IPS-NIHi7 (cell line): ENCODE measurements around the gene ADGRA1.

Source experiments
- DNase-seq: peaks from one replicate; pipeline ENCODE4 v3.0.0; 2012; ENCODE audit warnings: mixed read lengths; ENCODE audit errors: extremely low spot score

Gene ADGRA1

DNA sequence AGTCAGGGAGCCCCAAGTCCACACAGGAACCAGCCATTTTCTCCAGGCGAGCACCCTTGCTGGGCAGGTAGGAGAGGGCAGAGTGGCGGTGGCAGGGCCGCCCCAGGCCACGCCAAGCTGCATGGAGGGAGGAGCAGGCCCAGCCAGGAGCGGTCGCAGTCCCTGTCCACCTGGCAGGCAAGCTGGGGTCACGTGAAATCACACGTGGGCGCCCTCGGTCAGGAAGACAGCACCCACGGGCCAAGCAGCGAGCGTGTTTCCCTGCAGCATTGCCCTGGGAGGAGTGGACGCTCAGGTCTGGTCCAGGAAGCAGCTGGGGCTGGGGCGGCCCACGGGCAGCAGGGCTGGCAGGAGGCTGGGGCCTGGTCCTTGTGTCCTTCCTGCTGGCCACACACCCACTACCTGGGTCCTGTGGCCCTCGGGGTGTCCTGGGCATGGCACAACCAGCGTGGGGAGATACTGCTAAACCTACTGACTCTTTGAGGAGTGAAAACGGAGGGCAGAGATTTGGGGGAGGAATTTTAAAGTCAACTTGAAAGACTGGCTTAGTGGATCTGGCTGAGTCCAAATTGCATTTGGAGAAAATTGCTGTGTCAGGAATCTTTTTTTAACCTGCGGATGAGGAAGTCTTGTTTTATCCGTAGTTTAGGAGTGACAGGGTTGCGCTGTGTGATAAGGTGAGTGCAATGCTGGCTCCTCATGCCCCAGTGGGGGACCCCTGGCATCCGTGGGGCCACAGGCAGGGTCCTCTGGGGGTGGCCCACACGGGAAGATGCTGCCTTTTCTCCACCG, 12.2 kb upstream of the ADGRA1 start:
- DNase-seq: no peak

DNA sequence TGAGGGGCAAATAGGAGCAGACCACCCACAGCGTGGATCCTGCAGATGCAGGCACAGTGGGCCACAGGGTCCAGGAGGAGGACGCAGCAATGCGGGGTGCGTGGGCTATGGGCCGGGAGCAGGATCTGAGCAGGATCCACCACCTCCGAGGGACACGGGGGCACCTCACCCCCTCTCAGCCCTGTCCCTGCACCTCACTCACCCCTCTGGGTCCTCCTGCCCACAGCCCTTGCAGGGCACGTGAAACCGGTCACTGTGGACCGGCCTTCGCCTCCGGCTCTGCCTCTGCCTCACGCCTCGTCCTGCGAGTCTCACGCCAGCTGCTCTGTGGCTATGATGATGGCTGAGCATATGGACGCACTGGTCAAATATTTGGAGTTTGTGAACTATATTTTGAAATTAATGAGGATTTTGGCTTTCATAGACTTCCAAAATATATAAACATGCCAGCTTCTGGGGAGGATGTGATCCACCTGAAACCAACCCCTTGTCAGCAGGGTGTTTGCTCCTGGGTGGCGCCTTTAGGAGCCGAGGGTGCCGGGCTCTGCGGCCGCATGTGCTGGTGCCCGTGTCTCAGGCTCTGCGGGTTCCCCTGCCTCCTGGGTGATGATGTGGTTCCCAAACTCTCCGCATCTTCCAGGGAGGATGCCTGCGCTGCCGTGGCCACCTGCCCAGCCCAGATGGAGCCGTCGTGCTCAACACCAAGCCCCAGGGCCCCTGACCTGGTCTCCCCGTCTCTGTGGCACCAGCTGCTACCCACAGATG, 11.3 kb upstream of the ADGRA1 start:
- DNase-seq: no peak

DNA sequence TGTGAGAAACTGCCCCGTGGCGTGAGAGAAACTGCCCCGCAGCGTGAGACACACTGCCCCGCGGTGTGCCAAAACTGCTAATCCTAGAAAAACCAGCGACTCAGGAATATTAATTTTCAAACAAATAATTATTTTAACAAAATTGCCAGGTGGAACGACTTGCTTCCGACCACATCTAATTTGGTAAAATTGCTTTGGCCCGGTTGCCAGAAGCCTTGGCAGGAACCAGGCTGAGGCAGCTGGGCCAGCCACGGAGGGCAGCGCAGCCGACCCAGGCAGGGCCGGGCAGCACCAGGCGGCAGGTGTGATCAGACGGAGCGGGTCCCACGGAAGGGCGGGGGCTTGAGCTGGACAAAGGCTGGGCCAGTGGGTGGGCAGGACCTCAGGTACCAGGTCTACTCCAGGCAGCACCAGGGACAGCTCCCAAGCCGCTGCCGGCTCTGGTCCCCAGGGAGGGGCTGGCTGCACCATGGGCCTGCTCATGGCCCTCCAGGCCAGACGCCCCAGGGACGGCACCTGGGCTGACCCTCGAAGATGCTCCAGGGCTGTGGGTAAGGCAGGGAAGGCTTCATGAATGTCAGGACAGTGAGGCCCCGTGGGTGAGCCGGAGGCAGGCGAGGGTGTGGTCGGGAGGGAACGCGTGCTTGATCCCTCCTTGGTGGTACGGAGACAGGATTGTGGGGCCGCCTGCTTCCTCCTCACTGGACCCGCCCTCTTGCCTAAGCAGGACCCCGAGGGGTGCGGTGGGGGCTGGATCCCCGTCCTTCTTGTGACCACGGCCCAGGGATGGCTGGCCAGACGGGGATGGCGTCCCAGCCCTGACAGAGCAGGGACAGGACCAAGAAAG, 7.7 kb upstream of the ADGRA1 start:
- peak; percentile 90 for DNase-seq

DNA sequence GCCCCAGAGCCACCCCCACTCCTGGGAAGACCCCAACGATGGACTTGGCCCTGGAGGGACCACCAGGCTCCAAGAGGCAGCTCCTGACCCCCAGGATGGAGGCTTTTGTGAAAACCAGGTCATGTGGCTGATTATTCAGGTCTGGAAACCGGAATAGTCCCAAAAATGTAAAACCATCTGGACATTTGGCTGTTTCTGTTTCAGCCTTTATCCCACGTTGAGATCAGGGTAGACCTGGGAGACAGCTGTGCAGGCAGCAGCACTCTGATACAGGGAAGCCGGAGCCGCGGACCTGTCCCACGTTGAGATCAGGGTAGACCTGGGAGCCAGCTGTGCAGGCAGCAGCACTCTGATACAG, 7.1 kb upstream of the ADGRA1 start:
- DNase-seq: no peak

DNA sequence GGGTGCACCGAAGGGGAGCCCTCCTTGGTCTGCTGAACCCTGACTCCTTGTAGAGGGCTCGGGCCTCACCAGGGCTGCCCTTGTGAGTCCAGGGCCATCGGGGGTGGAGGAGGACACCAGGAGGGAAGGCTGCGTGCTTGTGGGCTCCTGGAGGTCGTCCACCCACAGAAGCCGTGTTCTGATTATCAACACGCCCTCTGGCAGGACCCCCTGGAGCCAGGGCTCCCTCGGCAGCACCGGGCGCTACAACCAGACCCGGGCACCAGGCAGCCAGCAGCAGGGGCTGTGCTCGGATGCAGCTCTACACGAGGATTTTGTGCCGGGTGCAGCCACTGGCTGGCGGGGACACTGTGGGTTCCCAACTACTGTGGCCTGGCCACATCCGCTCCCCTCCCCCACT, 6.1 kb upstream of the ADGRA1 start:
- DNase-seq: no peak

DNA sequence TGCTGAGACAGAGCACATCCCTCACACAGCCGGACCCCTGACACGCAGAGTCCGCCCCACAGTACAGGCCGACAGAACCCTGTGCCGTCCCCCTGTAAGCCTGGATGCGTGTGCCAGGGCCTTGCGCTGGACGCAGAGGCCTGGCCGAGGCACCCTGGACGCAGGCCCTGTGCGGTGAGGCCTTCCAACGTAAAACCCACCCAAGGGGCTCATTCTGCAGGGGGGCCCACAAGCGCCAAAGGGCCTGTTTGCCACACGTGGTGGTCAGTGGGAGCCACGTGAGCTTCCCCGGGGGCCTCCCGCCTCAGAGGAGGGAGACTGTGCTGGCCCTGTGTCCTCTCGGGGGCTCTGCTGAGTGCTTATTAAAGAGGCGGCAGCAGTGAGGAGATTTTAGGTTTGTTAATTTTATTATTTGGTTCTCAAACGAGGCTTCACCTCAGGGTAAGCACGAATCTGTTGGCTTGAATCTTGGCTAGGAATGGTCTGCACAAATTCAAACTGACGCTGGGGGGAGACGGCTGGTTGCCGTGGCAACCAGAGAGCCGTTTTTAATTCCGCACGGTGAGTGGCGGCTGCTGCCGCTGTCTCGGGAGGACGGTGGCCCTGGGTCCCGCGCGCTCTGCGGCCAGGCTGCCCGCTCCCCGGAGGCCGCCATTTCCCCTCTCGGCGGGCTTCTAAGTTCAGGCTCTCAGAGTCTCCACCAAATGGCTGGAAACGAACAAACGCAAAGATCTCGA, 4.9 kb upstream of the ADGRA1 start:
- DNase-seq: peak; percentile 35

DNA sequence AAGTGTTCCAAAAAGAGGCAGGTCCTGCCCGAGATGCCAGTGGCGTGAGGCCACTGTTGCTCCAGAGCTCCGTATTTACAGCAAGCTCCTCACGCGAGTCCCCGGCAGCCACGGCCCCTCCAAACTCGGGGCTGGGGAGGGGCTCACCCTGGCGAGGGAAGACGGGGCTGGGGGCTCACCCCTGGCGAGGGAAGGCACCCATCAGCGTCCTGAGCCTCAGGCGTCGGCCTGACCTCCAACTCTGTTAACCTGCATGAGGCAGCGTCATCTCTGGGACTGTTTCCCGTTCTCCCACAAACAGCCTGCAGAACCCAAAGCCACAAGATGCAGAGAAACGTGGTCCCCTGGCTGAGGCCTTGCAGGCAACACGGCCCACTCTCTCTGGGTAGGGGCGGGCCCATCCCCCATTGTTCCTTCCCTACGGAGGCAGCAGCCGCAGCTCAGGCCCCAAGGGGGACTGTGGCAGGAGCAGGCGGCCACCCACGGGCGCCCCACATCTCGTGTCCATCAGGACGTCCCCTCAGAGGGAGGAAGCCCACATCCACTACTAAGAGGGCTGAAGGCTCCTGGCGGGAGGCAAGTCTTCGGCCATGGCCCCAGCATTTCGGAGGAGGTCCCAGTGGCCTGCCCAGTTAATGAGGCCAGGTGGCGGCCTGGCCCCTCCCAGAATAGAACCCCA, 4.2 kb upstream of the ADGRA1 start:
- no peak for DNase-seq

DNA sequence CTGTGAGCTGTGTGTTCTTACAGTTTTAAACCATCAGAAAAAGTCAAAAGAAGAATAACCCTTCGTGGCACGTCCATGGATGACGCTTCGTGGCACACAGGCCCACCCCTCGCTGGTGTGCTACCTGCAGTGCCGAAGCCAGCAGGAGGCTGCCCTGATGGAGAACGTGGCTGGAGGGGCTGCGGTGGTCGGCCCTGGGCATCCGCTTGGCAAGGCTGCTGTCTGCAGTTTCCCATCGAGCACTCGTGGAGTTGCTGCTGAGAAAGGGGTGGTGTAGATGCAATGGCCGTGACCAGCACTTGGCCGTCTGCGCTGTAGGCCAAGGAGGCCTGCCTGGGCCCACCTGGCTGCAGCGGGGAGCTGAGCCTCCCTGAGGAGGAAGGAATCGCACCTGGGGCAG, 3.2 kb upstream of the ADGRA1 start:
- no peak for DNase-seq

DNA sequence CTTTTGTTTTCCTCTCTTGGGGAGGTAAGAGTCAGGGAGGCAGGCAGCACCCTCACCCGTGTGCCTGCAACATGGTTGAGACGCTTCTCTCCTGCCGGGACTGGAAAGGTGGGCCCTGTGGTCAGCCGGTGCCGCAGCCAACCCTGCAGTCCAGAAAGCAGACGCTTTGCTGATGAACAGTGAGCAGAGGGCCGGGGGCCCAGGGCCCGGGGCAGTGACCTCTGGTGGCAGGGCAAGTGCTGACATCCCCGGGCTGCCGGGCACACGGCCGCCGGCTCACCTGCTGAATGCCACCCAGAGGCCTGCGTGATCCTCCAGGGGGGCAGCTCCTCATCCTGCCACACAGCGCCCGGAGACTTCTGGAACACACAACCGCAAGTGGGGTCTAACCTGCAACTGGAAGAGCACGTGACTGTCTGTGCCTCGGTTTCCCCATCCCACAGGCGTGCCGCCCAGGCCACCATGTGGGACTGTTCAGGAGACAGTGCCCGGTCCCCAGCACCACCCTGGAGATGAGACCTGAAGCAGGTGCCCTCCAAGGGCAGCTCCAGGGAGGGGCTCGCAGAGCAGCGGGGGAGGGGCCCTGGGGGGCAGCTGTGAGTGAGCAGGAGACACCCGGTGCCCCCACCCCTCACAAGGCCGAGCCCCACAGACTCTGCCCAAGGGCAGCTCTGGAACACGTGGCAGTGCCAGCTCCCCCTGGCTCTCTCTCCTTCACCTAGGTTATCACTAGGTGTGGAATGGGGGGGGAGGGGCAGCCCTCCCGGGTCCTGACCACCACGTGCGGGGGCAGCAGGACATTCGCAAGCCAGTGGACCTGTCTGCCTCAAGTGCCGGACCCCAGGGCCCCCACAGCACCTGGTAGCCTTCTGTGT, 2.2 kb upstream of the ADGRA1 start:
- DNase-seq: no peak

DNA sequence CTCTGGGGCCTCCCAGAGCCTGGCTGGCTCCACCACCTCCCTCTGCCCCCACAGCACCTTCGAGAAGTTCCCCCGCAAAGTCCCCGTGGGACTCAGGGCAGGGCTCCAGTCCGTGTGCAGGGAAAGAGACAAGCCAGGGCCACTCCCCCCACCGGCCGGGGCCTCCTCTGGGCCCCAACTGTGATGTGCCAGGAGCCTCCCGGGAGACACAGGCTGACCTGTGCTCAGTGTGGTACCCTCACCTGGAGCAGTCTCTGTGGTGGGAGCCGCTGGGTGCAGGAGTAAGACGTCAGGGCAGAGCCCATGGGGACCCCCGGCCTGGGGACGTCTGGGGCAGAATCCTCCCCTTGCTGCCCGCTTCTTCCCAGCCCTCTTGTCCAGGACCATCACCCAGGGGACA, 1.5 kb upstream of the ADGRA1 start:
- no peak for DNase-seq

DNA sequence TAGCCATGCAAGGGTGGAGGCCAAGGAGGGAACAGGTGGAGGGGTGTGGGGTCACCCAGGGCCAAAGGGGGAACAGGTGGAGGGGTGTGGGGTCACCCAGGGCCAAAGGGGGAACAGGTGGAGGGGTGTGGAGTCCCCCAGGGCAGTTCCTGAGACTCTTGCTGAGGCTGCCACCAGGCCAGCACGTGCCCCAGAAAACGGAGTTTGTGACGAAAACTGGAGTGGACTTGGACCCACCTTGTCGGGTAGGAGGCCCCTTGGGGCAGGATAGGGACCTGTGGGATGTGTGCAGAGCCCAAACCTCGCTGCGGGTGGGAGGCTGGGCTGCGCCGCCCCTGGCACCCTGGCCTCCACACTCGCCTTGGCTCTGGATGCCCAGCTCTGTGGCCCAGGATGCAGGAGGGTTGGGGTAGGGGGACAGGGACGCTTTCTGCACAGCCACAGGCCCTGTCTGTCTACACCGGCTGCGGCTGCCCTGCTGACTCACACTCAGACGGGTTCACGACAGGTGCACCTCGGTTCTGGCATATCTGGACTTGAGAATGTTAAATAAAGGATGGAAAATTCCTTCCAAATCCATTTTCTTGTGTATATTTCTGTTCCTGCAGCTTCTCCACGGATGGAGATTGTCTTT, 562 bp upstream of the ADGRA1 start:
- DNase-seq: no peak

DNA sequence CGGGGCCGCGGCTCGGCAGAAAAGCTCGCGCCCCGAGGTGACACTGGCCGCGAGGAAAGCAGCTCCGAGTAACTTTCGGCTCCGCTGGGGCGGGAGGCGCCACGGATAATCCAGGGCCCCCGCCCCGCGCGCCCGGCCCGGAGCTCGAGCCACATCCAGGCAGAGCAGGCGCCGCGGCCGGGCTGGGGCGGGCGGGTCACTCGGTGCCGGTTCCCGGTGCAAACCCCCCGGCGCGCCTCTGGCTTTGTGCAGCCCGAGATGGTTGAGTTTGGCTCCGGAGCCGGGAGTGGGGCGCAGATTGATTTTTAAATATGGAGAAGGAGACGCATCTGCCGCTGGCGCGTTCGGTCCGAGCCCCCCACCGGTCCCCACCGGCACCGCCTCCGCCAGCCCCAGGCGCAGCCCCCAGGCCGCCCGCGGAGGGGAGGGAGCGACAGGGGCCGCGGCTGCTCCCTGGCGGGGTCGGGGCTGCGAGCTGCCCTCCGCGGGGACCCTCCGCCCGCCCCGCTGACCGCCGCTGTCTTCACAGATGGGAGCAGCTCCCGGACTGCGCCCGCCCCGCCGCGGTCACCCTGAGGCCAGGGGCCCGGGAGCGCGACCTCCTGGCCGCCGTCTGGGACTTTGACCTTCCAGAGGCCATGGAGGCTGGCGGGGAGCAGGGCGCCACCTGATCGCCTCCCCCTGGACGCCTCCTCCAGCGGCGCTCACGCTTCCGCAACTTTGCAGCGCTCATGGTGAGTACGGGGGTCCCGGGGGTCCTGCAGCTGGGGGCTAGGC, 643 bp downstream of the ADGRA1 start:
- DNase-seq: no peak

DNA sequence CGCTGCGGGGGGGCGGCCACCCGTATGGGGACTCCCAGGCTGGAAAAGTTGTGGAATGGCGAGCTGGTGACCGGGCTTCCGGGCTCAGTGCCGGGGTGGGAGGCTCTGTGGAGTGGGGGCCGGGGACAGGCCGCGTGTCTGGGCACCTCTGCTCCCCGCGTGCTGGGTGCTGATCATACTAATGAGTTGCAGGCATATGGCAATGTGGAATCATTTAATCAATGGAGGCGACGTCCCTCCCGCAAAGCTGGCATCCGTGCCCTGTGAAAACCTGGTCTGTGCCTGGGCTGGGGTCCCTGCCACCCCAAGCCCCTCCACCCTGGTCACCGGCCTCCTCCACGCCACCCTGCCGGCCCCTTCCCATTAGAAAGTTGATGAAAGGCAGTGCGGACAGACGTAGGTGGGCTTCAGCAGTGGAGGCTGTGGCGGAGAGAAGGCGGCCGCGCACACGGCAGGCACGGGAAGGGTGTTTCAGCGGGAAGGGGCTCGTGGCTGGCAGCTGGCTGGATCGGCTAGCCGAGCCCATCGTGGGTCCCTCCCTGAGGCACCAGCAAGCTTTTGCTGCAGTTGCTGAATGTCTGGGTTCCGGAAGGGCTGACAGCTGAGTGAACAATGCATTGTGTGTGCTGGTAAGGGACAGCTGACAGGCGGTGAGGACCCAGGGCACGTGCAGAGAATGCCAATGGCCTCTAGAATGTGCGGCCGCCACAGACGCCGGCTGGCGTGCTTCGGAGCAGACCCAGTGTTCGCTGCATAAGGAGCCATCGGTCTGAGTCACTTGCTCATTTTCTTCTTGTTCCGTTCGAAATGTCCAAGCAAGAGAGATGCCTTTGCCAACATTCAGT, 1.5 kb downstream of the ADGRA1 start:
- DNase-seq: no peak

DNA sequence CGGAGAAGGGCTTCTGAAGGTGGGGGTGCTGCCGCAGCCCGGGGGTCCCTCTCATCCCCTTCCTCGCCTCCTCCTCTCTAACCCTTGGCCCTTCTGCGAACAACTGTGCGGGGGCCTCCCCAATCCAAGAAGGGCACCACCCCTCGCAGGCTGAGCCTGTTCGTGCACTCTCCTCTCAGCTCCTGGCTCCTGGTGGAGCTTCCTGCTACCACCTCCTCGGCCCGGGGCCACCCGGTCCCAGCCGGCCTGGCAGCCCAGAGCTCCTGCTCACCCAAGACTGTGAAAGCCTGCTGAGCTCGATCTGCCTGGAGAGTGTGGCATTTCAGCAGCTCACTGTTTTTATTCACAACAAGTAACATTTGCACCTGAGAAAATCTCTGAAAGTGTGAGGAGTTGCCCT, 2.4 kb downstream of the ADGRA1 start:
- DNase-seq: no peak

DNA sequence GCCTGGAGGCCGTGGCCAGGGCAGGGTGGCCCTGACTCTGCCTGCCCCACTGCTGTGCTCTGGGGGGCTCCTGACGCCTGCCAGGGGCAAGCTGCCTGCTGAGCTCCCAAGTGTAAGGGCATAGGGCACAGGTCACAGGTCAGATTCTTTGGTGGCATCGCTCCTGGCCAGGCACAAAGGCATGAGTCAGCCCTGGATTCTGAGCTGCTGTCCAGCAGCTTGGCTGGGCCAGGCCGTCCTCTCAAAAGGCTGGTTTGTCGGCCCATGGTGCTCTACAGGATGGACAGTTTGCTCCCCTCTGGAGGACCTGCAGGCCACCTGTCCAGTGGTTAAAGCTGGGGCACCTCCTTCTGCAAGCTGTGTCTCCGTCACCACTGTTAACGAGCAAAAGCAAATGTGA, 2.9 kb downstream of the ADGRA1 start:
- DNase-seq: no peak

DNA sequence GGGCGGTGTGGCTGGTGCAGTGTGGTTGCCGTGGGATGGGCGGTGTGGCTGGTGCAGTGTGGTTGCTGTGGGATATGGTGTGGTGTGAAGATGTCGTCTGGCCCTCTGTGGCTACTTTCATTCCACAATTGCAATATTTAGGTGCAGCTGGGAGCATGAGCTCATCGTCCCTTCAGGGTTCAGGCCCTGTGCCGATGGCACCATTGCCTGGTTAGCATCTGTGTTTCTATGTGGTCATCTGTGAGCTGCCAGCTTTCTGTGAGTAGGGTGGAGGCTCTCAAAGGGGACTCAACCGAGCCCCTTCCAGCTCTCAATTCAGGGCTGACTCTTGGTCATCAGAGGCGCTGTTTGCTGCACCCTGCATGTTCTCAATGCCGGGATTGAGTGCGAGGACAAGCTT, 3.6 kb downstream of the ADGRA1 start:
- DNase-seq: no peak

DNA sequence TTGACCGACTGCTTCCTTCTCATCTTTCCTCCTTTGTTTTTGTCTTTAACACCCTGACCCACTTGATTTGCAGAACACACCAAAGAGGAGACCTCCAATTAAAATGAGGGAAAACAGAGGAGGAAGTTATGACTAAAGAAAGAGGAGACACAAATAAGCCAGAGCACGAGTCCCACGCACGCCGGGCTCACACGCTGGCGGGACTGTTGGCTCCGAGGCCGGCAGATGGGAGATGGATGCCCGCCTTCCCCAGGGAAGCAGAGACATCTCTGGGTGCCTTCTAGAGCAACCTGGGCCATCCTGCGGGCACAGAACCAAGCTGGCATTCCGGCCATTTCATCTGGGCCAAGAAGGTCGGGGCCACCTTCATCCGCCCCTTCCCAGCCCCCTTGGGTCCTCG, 5.6 kb downstream of the ADGRA1 start:
- no peak for DNase-seq

DNA sequence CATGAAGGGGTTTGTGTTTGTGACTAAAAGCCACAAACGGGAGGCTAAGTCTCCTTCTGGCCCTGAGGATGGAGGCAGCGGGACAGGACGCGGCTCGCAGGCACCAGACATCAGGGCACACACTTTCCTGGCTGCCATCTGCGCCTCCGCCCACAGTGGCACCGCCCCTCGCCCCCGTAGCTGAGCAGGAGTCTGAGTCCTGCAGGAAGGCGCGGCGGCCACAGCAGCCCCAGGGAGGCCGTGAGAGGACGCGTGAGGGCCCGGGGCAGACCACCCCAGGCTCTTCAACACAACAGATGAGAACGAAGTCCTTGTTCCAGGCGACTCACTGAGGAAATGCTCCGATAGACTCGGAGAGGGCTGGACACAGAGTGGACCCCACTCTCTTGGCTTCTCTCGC, 6.6 kb downstream of the ADGRA1 start:
- DNase-seq: no peak
